ENCODE results near the gene TP53BP2.
A peak's percentile ranks its signal among the peaks of the same experiment; 100 is the strongest.

TP53BP2 gene

GRCh38 chr1:223853275-223853674 is 7.5 kb upstream of the TP53BP2 start:
- no peak overlapping the region for H2AFZ ChIP-seq (ENCODE audit: low read length)
- no peaks in the 10 kb centered on the region for H3K4me1 ChIP-seq (ENCODE audit: insufficient read depth, low read length, poor library complexity, severe bottlenecking)
- no peak for TF ChIP-seq CTCF (conservative IDR thresholded peaks at IDR 0.05; ENCODE audit: low read length)
- TF ChIP-seq EZH2phosphoT487 (IDR thresholded peaks at IDR 0.05; ENCODE audit: borderline replicate concordance), result no peak
- no peak overlapping the region for H3K4me2 ChIP-seq (ENCODE audit: low read depth, low read length, poor library complexity, severe bottlenecking)
- H3K9ac ChIP-seq (ENCODE audit: low read depth, low read length, poor library complexity, severe bottlenecking), result no peak overlapping the region
- H3K9me3 ChIP-seq (ENCODE audit: insufficient read depth, low read depth, low read length), result no peaks in the 10 kb centered on the region
- H3F3A ChIP-seq (ENCODE audit: low read depth), result no peaks in the 10 kb centered on the region
- H3K79me2 ChIP-seq (ENCODE audit: insufficient read depth, low read length), result no peaks in the 10 kb centered on the region
- no peak overlapping the region for H3K4me3 ChIP-seq (ENCODE audit: low read length, poor library complexity, severe bottlenecking)
- H4K20me1 ChIP-seq (ENCODE audit: insufficient read depth, low read length, poor library complexity, severe bottlenecking), result no peaks in the 10 kb centered on the region
- H3K27me3 ChIP-seq (ENCODE audit: insufficient read depth, low read length, poor library complexity, severe bottlenecking), result no peaks in the 10 kb centered on the region
- H3K36me3 ChIP-seq (ENCODE audit: insufficient read depth, low read length), result no peaks in the 10 kb centered on the region
- H3K9me2 ChIP-seq (replicated peaks; ENCODE audit: low read depth, low read length), result no peaks in the 10 kb centered on the region

GRCh38 chr1:223852337-223852736 is 6.6 kb upstream of the TP53BP2 start:
- no peak for TF ChIP-seq CTCF (conservative IDR thresholded peaks at IDR 0.05; ENCODE audit: low read length)
- no peak for TF ChIP-seq EZH2phosphoT487 (IDR thresholded peaks at IDR 0.05; ENCODE audit: borderline replicate concordance)
- Histone ChIP-seq H2AFZ (ENCODE audit: low read length) (0 out of 2 replicates have a peak overlapping the region, but pooled peaks have one; percentile 30), H3F3A (ENCODE audit: low read depth) (no peaks in the 10 kb centered on the region), H3K9me2 (replicated peaks; ENCODE audit: low read depth, low read length) (no peaks in the 10 kb centered on the region), H3K9ac (ENCODE audit: low read depth, low read length, poor library complexity, severe bottlenecking) (no peak overlapping the region), H3K79me2 (ENCODE audit: insufficient read depth, low read length) (no peaks in the 10 kb centered on the region), H3K4me1 (ENCODE audit: insufficient read depth, low read length, poor library complexity, severe bottlenecking) (no peaks in the 10 kb centered on the region), H3K4me3 (ENCODE audit: low read length, poor library complexity, severe bottlenecking) (no peak overlapping the region), H3K4me2 (ENCODE audit: low read depth, low read length, poor library complexity, severe bottlenecking) (no peak overlapping the region), H3K27me3 (ENCODE audit: insufficient read depth, low read length, poor library complexity, severe bottlenecking) (no peaks in the 10 kb centered on the region), H3K9me3 (ENCODE audit: insufficient read depth, low read depth, low read length) (no peaks in the 10 kb centered on the region), H3K36me3 (ENCODE audit: insufficient read depth, low read length) (no peaks in the 10 kb centered on the region), H4K20me1 (ENCODE audit: insufficient read depth, low read length, poor library complexity, severe bottlenecking) (no peaks in the 10 kb centered on the region)

- Histone ChIP-seq H3K9me3 (ENCODE audit: insufficient read depth, low read depth, low read length) (no peaks in the 10 kb centered on the region), H3K27me3 (ENCODE audit: insufficient read depth, low read length, poor library complexity, severe bottlenecking) (no peaks in the 10 kb centered on the region), H3F3A (ENCODE audit: low read depth) (no peaks in the 10 kb centered on the region), H4K20me1 (ENCODE audit: insufficient read depth, low read length, poor library complexity, severe bottlenecking) (peaks cover 4% of the 10 kb centered on the region), H3K9ac (ENCODE audit: low read depth, low read length, poor library complexity, severe bottlenecking) (no peak overlapping the region), H3K4me2 (ENCODE audit: low read depth, low read length, poor library complexity, severe bottlenecking) (no peak overlapping the region), H2AFZ (ENCODE audit: low read length) (peak overlapping the region; percentile 15; the same call in 1 of the 2 replicates), H3K36me3 (ENCODE audit: insufficient read depth, low read length) (no peaks in the 10 kb centered on the region), H3K79me2 (ENCODE audit: insufficient read depth, low read length) (peaks cover 10% of the 10 kb centered on the region), H3K4me1 (ENCODE audit: insufficient read depth, low read length, poor library complexity, severe bottlenecking) (peaks cover 4% of the 10 kb centered on the region), H3K4me3 (ENCODE audit: low read length, poor library complexity, severe bottlenecking) (no peak overlapping the region), H3K9me2 (replicated peaks; ENCODE audit: low read depth, low read length) (no peaks in the 10 kb centered on the region)
- no peak for TF ChIP-seq EZH2phosphoT487 (IDR thresholded peaks at IDR 0.05; ENCODE audit: borderline replicate concordance)
- no peak for TF ChIP-seq CTCF (conservative IDR thresholded peaks at IDR 0.05; ENCODE audit: low read length)
Observed at GRCh38 chr1:223849352-223850254, 3.9 kb upstream of the TP53BP2 start.
